GM18499 (cell line): Measurements from ENCODE around the gene ZBTB12.
"Not testable (repeated sequence)": the region's sequence is repeated elsewhere in the genome, so short reads cannot be mapped to it uniquely, and the experiment has no call there.

ENCODE experiments used
- ATAC-seq: cut with Tn5 transposase; IDR thresholded peaks from one replicate; pipeline ENCODE4 v1.9.1; 2021; ENCODE audit warnings: moderate number of reproducible peaks; ENCODE audit not compliant: insufficient read depth, unreplicated experiment

Gene ZBTB12

DNA sequence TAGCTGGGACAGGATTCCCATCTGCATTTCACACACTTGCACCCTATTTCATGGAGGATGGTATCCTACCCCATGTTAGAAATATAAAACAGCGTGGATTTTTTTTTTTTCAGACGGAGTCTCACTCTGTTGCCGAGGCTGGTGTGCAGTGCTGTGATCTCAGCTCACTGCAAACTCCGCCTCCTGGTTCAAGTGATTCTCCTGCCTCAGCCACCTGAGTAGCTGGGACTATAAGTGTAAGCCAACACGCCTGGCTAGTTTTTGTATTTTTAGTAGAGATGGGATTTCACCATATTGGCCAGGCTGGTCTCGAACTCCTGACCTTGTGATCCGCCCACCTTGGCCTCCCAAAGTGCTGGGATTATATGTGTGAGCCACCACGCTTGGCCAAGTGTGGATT lies 44.1 kb downstream of the ZBTB12 start:
- ATAC-seq = not testable (repeated sequence)

DNA sequence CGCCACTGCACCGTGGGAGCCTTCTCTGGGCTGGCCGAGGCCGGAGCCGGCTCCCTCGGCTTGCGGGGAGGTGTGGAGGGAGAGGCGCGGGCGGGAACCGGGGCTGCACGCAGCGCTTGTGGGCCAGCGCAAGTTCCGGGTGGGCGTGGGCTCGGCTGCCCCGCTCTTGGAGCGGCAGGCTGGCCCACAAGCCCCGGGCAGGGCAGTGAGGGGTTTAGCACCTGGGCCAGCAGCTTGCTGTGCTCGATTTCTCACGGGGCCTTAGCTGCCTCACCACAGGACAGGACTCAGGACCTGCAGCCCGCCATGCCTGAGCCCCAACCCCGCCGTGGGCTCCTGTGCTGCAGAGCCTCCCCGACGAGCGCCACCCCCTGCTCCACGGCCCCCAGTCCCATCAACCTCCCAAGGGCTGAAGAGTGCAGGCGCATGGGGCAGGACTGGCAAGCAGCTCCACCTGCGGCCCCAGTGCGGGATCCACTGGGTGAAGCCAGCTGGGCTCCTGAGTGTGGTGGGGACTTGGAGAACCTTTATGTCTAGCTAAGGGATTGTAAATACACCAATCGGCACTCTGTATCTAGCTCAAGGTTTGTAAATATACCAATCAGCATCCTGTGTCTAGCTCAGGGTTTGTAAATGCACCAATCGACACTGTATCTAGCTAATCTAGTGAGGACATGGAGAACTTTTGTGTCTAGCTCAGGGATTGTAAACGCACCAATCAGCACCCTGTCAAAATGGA lies 49.7 kb downstream of the ZBTB12 start:
- ATAC-seq = not testable (repeated sequence)

DNA sequence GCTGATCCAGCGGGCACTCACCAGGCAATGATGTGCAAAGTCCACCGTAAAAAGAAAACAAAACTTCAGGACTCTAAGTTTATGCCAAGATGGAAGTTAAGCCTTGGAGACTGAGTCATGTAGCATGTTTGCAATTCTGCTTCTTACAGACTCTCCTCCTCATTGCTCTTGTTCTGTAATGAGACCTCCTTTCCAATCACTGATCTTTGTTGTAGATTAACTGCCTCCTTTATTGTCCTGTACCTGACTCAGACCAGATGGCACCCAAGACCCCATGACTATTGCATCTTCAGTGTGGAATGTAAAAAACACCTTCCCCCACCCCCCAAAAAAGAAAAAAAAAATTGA lies 50.4 kb downstream of the ZBTB12 start:
- ATAC-seq = no peak

DNA sequence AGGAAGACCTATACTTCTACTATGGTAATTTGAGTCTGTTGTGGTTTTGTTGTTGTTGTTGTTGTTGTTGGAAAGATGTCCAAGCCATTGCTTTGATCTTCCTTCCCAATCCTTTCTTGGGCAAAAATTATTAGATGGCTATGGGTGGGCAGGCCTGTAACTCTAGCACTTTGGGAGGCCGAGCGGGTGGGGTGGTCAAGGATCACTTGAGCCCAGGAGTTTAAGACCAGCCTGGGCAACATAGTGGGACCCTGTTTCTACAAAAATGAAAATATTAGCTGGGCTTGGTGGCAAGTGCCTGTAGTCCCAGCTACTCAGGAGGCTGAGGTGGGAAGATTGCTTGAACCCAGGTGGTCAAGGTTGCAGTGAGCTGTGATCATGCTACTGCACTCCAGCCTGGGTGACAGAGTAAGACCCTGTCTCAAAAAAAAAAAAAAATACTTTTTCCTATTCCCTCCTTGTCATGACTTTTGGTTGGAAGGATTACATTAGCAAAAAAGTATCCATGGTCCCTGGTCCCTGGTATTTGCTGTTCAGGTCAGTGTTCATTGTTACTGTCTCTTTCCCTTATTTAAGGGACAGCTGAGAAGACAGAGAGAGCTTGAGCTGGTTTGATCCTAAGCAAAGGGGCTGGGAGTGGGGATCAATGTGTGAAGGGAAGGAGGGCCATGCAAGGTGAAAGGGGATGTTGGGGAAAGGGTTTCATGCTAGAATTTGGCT lies 51.0 kb downstream of the ZBTB12 start:
- ATAC-seq = no peak
